ENCODE results near the gene RTL1.

Gene RTL1

DNA sequence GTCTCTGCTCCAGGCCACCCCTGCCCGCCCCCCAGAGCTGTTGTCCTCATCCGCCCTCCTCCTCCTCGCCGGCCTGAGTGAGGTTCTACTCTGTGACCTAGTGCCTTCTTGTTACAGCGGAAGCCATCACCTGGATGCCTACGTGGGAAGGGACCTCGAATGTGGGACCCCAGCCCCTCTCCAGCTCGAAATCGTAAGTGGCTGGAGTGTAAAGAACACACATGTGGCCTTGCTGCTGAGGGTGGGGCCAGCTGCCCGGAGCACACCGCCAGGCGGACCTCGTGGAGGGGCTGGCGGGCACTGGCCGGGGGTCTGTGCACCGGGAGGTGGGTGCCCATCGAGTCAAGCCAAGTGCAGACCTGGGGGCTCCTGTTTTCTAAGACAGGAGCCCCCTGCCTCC, 58.2 kb downstream of the RTL1 start:
- no peak for DNase-seq

DNA sequence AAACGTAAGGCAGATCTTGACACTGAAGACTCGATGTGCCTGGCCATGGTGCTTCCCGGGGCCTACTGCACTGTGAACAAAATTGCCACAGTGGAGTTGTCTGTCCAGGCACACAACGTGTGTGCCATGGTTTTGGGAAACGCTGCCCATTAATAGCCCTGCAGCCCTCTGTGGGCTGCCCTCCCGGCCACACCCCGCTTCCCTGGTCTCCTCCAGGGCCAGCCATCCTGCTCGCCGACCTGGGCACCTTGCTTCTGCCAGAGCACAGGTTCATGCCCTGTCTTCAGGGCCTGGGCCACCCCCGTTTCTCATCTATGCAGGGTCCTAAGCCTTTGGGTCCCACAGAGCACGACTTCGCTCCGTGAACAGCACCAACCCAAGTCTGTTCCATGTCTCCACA, 58.7 kb downstream of the RTL1 start:
- DNase-seq, result no peak

DNA sequence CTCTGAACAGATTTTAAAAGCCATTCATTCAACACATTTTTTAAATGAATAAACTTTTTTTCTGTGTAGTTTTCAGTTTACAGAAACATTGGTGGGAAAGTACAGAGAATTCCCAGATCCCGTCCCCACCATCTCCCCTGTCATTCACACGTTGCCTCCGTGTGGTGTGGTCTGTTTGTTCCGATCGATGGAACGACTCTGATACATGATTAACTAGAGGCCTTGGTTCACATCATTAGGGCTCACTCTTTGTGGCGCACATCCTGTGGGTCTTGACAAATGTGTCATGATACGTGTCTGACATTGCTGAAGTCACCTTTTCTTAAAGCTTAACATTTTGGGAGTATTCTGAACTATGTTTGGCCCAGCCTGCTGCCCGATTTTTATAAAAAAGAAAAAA, 59.1 kb downstream of the RTL1 start:
- DNase-seq, result no peak

DNA sequence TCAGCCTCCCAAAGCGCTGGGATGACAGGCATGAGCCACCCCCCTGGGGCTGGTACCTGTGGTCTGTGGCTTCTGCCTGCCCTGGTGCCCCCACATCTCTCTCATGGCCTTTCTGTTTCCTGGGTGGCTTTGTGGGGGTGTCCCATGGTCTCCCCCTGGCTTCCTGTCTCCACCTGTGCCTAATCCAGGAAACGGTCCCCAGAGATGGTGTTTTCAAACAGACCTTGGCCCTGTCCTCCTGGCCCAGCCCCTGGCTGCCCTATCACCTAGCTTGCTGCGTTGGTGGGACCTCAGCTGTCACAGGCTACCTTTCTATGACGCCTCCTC, 59.5 kb downstream of the RTL1 start:
- no peak for DNase-seq

DNA sequence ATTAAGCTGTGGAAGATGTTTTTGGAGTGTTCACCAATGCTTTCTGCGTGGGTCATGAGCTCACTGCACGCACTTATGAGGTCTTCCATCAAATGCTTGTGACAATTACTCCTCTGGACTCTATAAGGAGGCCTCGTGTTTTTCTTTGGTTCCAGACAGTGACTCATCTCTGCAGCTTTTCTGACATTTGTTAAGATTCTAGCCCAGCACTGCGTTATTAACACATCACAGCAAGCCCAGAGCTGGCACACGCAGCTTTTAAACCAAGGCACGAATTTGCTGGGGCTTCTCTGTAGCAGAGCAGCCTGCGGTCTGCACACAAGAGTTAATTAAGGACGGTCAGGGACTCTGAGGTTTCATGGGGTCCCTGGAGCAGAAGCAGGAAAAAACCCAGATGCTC, 60.7 kb downstream of the RTL1 start:
- no peak for DNase-seq

DNA sequence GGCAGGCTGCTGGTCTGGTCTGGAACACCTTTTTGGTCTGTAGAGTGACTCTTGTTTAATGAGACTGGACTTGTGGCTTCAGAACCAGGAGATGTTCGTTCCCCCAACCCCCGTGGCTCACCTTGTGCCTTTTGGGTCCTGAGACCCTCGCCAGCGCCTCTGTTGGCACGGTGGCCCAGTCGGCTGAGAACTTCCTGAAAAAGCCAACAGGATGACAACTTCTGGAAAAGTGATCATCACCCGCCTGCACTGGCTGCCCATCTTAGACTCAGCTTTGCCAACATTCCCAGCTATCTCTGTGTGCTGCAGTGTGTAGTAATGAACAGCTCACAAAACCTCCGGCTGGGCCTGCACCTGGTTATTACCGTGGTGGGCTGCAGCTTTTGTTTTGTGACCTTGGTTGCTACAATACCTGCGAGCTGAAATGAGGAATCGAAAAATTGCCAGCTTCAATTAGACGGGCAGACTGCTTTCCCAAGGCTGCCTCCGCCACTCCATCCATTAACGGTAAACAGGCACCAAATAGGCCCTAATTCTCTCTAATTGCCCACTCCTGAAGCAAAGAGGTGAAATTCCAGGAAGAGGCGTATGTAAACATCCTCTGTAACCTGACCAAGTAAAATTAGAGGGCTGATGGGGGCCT, 61.6 kb downstream of the RTL1 start:
- no peak for DNase-seq

DNA sequence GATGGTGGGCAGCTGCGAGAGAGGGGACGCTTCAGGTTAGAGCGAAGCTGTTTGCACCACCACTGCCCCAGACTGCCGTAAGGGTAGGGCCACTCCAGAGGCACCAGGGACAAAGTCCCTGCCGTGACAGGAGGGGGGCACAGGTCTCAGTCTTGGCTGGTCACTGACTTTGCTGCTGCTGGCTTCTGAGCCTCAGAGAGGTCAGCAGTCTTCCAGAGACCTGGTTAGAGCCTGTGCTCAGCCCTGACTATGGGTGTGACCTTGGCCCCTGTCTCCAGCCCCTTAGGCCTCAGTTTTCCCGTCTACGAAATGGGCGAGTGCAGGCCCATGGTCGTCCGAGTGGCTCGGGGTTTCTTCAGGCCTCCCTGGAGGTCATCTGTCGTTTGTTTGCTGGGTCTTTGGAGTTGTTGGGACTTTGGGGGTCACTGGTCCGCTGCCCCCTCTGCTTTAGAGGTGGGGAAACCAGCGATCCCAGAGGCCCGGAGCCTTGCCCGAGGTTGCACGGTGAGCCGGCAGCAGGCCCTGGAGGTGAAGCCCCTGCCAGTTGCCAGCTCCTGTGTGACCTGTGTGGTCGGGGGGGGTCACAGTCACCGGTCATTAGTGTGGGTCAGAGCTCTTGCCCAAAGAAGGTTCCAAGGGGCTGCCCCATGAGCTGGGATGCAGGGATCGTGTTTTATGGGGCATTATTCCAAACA, 62.3 kb downstream of the RTL1 start:
- DNase-seq, result no peak

DNA sequence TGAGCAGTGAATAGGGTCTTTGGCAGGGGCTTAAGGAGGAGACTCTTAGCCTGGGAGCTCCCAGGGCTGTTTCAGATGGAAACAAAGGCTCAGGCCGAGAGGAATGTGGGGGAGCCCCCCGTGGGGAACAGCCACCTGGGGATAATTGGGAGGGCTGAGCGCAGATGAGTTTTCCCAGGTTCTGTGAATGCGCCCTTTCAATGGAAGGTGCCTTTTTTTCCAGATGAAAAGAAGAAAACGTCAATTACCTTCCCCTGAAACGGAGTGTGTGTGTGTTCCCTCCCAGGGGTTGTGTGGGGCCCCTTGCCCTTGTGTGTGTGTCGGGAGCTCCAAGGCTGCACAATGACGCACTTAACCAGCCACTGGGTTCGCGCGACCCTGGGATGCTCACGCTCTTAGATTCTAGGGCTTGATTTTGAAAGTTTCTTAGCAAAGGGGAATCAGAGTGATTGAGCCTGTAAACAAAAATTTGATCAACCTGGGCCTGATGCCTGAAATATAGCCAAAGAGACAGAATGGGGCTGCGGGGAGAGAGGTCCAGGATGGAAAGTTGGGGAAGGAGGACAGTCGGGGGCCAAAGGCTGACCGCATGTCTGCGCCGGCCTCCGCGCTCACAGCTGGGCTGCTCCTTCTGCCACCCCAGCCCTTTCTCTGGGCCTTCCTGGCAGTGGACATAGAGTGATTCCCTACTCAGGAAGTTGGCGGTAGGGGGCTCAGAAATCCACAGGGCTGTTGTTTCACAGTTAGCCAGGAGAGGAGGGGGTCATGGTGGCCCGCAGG, 63.0 kb downstream of the RTL1 start:
- DNase-seq, result no peak

DNA sequence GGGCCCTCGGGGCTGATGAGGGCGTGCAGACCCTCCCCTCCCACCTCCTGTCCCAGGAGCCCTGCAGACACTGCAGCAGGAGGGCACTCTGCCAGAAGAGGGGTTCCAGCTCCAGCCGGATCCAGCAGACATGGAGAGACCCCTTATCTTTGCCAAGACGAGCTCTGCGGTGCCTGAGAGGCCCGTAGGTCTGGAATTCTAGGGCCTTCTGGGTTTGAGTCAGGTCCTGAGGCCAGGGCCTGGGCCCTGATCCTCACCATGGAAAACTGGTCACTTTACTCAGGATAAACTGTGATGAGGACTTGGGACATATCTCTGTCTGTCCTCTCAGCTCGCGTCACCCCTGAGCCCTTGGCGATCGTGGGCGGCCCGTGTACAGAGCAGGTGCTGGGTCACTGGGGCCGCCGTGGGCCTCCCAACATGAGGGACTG, 63.8 kb downstream of the RTL1 start:
- no peak for DNase-seq

DNA sequence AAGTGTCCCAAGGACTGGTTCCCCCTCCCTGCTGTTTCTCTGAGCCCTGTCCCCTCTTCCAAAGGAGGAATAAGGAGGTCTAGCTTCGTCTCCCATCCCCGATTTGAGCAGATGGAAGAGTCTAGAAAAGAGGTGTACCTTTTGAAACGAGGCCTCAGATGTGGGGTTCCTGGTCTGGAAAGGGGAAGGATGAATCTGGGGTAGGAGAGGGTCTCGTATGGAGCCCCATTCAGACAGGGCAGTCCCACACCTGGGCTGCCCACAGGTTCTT, 64.3 kb downstream of the RTL1 start:
- no peak for DNase-seq

DNA sequence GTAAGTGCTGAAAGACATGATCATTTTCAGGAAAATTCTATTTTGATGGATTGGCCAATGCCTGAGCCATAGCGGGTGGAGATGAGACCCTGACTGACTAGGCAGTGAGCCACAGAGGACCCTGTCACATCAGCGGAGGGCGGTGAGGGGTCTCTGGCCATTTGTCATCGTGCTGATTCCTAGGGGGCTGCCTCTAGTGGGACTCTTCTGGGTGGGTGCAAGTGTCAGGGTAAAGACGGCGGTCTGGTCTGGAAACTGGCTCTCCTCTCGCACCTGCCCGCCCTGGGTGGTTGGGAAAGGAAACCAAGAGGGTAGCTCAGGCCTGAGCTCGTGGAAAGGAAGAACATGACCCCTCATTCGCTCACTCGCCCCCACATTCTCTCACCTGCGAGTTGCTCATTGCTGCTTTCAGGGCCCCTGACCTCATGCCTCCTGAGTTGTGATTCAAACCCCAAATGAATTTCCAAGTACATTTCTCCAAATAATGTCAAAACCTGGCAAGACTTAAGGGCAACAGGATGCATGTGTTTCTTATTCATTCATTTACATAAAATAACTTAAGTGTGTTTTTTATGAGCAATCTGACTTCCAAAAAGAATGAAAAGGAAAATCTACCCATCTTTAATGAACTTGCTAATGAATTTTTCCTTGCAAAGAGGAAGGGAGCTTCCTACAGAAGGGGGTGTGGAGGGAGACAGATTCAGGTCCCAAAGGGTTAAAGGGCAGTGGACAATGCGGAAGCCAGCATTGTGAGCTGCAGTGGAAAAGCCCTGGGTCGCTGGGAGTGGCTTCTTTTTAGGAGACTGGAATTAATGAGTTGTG, 64.8 kb downstream of the RTL1 start:
- DNase-seq, result no peak

DNA sequence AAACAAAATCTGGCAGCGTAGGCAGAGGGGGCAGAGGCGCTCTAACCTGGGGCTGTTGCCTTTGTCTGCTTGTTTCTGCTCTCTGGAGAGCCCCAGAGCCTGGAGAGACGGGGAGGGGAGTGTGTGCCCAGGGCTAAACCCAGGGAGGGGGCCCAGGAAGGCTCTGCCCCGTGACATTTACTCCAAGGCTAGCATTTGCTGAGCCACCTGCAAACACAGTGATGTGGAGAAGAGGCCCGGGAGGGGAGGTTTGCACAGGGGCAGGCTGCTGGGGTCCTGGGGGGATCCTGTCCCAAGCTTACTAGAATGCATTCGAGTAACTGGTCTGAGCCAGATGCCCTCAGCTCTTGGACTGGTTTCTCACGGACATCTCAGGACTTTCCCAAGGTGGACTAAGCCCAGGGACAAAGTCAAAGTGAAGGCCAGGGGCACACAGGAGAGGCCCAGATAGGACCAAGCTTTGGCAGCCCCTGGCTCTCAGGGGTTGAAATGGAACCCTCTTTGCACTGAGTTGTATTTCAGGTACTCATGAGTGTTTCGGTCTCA, 65.6 kb downstream of the RTL1 start:
- no peak for DNase-seq

DNA sequence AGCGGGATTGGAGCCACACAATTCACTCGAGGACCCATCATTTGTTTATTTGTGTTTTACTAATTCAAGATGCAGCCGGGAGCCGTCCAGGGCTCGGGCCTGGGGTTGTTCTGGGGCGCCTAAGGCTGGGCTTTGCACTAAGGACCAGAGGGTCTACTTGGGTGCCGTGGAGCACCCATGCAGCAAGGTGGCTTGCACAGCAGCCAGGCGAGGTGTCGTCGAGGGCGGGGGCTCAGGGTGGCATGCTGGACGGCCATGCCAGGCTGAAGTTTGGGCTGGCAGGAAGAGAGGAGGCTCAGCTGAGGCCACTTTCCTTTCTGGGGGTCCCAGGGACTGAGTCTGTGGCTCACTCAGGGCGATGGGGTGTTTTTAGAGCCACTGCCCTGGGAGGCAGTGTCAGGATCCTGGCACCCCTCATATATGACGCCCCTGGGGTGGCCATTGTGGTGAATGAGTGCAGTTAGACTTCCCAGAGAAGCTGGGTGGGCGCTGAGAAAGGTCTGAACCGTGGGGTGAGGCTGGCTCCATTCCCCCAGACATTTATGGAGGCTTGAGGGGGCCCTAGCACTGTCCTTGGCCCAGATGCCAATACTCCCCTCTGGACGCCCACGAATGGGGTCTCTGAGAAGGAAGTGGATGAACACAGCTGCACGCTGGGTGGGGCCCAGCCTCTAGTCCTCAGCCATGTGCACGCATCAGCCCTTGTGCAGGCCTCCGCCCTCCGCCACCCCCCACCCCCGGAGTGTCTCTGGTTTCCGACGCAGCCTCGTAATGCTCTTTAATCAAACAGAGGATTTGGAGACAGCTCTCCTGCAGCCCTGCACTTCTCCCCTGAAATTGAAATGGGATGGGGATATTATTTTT, 66.3 kb downstream of the RTL1 start:
- DNase-seq, result no peak

DNA sequence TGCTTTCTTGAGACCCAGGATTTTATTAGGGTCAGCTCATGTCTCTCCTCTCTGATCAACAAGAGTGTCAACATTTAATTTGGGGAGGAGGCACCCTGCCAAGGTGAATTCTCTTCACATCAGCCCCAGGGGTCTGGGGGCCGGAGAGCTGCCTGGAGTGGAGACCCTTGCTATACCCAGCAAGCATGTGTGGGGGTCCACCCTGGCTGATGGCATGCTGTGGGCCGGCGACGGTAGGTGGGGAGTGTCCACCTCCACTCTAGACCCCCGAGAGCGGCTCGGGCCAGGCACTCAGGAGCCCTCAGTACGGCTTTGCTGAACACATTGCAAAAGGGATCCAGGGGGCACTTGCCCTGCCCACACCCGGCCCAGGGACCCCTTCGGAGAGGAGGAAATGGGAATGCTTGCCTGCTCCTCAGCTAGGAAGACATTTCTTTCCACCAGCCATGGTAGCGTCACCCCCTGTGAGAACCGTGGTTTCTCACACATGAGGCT, 67.2 kb downstream of the RTL1 start:
- DNase-seq, result no peak

DNA sequence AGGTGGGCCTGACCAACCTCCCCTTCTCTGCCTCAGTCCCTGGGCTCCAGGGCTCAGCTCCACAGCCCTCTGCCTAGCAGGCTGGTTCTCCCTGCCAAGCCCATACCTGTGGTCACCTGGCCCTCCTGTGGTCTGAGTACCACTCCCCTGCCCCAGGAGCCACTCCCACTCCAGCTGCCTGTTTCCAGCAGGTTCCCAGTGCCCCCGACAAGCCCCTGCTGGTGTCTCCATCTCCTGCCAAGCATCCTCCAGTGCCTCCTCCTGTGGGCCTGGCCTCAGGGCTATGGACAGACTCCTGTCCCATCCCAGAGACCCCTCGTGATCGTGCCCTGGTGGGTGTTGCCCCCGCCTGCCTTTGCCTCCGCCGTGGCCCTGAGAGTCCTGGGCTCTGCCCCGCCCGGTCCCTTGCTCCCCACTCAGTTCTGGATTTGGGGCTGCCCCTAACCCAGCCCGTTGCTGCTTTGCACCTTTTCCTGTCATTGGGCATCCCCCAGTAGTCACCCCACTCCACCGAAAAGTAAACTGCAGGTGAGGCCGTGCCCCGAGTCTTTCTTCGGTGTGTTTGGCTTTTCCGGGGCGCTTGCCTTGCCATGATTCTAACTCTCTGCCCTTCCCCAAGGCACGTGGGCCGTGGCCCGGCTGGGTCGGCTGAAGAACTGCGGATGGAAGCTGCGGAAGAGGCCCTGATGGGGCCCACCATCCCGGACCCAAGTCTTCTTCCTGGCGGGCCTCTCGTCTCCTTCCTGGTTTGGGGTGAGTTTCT, 67.8 kb downstream of the RTL1 start:
- no peak for DNase-seq

DNA sequence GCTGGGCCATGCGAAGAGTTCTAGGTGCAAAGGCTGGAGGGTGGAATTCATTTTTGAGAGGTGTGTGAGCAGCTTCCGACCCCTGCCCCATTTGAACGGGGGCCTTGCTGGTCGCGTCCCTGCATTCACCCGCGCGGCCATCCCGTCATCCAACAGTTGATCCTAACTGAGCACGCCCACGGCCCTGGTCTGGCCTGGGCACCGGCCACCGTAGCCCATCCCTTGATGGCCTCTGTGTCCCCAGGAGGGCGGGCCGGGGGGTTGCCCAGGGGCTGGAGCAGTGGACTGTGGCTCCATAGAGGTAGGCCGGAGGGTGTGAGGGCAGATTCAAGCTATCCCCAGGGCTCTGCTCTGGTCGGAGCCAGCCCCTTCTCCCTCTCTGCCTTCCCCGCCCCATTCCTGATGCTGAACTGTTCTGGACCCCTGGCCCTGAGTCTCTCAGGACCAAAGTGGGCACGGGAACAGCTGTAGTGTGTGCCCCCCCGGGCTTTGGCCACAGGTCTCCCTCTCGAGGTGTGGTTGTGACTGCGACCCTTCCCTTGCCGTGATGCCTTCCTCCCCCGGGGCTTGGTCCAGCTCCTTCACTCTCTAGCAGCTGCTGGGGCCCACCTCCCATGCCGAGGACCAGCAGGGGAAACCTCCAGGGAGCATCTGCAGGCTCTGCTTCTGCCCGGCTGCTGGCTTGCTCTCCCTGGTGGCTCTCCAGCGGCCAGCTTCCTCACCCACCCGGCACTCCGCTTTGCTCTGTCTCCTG, 68.6 kb downstream of the RTL1 start:
- no peak for DNase-seq

DNA sequence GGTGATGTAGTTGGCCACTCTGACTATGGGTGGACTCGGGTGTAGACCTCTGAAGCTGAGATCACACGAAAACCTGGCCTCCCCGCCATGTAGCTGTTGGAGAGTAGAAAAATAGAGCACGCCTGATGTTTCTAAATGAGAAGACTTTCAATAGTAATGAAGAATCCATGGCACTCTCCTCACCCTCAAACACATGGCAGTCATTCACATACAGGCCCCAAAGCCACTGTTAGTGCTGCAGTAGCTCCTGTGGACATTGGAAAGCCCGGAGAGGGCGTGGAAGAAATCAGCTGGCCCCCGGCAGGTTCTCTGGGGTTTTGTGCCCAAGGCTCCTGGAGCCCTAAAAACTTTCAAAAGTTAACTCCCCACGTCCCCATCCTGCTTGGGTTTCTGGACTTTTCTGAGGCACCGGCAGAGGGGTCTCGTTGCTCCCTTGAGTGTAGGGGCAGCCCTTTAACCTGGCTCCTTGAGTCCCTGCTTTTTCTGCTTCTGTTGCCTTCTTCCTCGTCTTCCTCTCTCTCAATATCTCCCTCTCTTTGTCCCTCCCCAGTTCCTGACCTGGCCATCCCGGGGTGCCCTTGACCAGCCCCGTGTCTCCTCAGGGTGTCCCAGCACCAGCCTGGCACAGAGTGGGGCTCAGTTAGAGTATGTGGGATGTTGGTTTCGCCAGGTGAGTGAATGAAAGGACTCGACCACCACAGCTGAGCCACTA, 69.3 kb downstream of the RTL1 start:
- DNase-seq, result no peak

DNA sequence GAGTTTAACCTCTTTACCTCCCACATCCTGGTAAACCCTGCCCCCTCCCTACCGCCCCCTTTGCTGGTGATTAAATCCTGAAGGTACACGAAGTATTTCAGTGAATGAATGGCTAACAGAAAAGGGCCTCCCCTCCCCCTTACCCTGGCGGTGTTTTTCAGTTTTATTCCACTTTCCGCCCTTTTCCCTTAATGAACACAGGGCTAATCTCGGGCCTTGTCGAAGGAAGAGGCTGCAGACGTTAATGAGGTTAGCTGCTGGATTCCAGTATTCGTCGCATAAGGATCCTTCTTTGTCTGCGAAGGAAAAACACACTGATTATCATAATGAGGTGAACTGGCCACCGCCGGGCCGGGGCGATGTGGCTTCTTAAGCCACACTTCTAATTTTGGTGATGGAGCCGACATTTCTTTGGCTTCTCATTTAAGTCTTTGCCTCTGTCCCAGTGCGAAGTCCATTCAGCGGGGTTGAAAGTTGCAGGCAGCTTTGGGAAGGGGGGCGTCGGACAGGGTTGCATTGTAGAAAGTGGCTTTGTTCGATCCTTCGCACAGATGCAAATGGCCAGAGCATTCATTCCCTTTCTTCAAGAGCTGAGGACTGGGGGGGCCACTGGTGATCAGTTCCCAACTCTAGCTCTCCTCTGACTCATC, 71.1 kb downstream of the RTL1 start:
- DNase-seq, result no peak

DNA sequence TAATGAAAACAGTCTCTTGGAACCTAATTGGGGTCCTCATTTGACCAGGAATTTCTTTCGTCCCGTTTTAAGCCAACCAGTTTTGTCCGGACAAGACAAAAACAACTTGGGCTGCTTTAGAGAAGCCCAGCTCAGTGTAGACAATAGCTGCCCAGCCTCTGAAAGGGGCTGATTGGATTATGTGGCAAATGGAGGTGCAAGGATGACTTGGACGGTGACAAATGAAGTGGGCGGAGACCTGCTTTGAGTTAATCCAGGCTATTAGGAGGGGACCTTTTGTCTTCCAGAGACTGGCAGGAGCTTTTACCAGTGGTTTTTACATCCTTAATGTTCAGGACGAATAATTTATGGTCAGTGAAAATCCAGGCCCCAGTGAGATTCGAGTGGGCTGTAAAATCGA, 72.8 kb downstream of the RTL1 start:
- DNase-seq, result no peak

Measured in activated CD8-positive, alpha-beta memory T cell treated with anti-CD3 and anti-CD28 coated beads, Interleukin-2, amount 50 U/mL, for 48 hours (primary cell).